Body of pancreas (tissue), 4 donors: ENCODE data around the gene RPS25. TPM values are rescaled to one million over a fixed set of nuclear protein-coding genes. Genes with fewer than 3 reads are reported as not detected.

Source experiments
- ATAC-seq: fragments of 150-250 bp; one replicate; pipeline ENCODE4 v1.9.1; 2016
- DNase-seq, 4 donors: peaks; one replicate each; pipeline ENCODE4 v3.0.0-alpha.2; 2019
- H3K27ac ChIP-seq, 4 donors: fragments of 200-600 bp; sonication (generic); 1 replicate in 3 of 4; 2 replicates in 1 of 4; pipeline versions ENCODE4 v1.5.1 to v1.6.1; 2016 to 2019; ENCODE audit warnings: mild to moderate bottlenecking in 1 of 4, mixed read lengths in 1 of 4, moderate library complexity in 1 of 4
- H3K27me3 ChIP-seq, 2 donors: fragments of 200-600 bp; sonication (generic); one replicate each; pipeline ENCODE4 v1.6.0; 2016; ENCODE audit warnings: mild to moderate bottlenecking in 1 of 2
- H3K36me3 ChIP-seq, 2 donors: fragments of 200-600 bp; sonication (generic); replicated peaks in 1 of 2; 2 replicates each; pipeline ENCODE4 v1.5.1; 2016; ENCODE audit warnings: low read depth in 2 of 2; ENCODE audit not compliant: insufficient read depth in 1 of 2
- H3K4me1 ChIP-seq: fragments of 200-600 bp; sonication (generic); one replicate; pipeline ENCODE4 v1.6.0; 2016
- H3K4me3 ChIP-seq, 2 donors: fragments of 200-600 bp; sonication (generic); 1 replicate in 1 of 2; 2 replicates in 1 of 2; pipeline ENCODE4 v1.5.1; 2016 to 2019
- H3K9me3 ChIP-seq, 3 donors: fragments of 200-600 bp; sonication (generic); 1 replicate in 2 of 3; 2 replicates in 1 of 3; pipeline ENCODE4 v1.5.1; 2016
- CTCF ChIP-seq, 7 experiments: fragments of 450-650 bp in 4 of 7; fragments of 200-600 bp in 3 of 7; sonication (generic) in 3 of 7; IDR thresholded peaks; one replicate each; pipeline ENCODE4 v1.5.1; 2016 to 2019; ENCODE audit warnings: antibody characterized with exemption in 7 of 7
- POLR2A ChIP-seq, 3 donors: fragments of 450-650 bp; IDR thresholded peaks; one replicate each; pipeline ENCODE4 v1.6.1; 2016; ENCODE audit warnings: antibody characterized with exemption in 3 of 3, mild to moderate bottlenecking in 2 of 3
- WGBS, 2 donors: methylation state at CpG; one replicate each; pipeline ENCODE4 v1.1.5; 2017; 5-methylcytosine and 5-hydroxymethylcytosine counted together
- intact Hi-C: fragments of 100-400 bp; cut with DNase I; formaldehyde crosslinking; loops from one replicate; pipeline ENCODE4 v1.15.1; 2023
- total RNA-seq, 2 donors: library from RNA; depleted of rRNA; stranded (reverse); fragments of >200 nt; gene quantifications; one replicate each; pipeline ENCODE4 v1.1.0, GENCODE V29; 2016

The RPS25 gene
- total RNA-seq, 2 donors from 2014 or later, result 824 to 1,261 TPM

- DNase-seq (no peak), ATAC-seq (no peak)
- no peaks in the 10 kb centered on the region for H3K27me3 ChIP-seq
- TF ChIP-seq CTCF (IDR thresholded peaks at IDR 0.05), result no peak
- no peak for TF ChIP-seq POLR2A (IDR thresholded peaks at IDR 0.05)
- H3K36me3 ChIP-seq, result peaks cover 0 to 9% of the 10 kb centered on the region in 2 donors
- no peak overlapping the region for H3K4me3 ChIP-seq
- intact Hi-C loops, result no loop called here
- no peaks in the 10 kb centered on the region for H3K4me1 ChIP-seq
- no peak overlapping the region for H3K27ac ChIP-seq
- no peaks in the 10 kb centered on the region for H3K9me3 ChIP-seq
- 87 to 95% methylated on average over 4 of the region's 4 CpGs for WGBS, 2 donors
Measured at GRCh38 chr11:119006656-119007055, 11.5 kb downstream of the RPS25 start.

- 75 to 89% methylated on average over 1 of the region's 1 CpG for WGBS, 2 donors
- no peak overlapping the region for H3K27ac ChIP-seq
- intact Hi-C loops, result no loop called here
- TF ChIP-seq CTCF (IDR thresholded peaks at IDR 0.05), result no peak
- no peak for TF ChIP-seq POLR2A (IDR thresholded peaks at IDR 0.05)
- no peaks in the 10 kb centered on the region for H3K9me3 ChIP-seq
- no peak for ATAC-seq
- peaks cover 0 to 5% of the 10 kb centered on the region in 2 donors for H3K36me3 ChIP-seq
- no peak overlapping the region for H3K4me3 ChIP-seq
- DNase-seq, result no peak
- peaks cover 16% of the 10 kb centered on the region for H3K4me1 ChIP-seq
- H3K27me3 ChIP-seq, result no peaks in the 10 kb centered on the region
Measured at GRCh38 chr11:119000906-119001305, 17.2 kb downstream of the RPS25 start.

- Histone ChIP-seq H3K27me3 (no peaks in the 10 kb centered on the region), H3K27ac (peak overlapping the region in 2 of 4 donors; percentile 73 to 76), H3K4me1 (peaks cover 16% of the 10 kb centered on the region), H3K9me3 (no peaks in the 10 kb centered on the region), H3K4me3 (no peak overlapping the region), H3K36me3 (peaks cover 0 to 5% of the 10 kb centered on the region in 2 donors)
- ATAC-seq (no peak), DNase-seq (no peak)
- TF ChIP-seq POLR2A (IDR thresholded peaks at IDR 0.05) (no peak), CTCF (IDR thresholded peaks at IDR 0.05) (no peak)
- WGBS, 2 donors, result 48 to 56% methylated on average over 6 of the region's 6 CpGs
- intact Hi-C loops, result no loop called here
Measured at GRCh38 chr11:118998822-118999221, 19.3 kb downstream of the RPS25 start.

- intact Hi-C loops, result no loop called here
- H3K4me3 ChIP-seq, result peak overlapping the region; percentile 9 to 50
- ATAC-seq, result peak; percentile 28
- DNase-seq, result no peak
- TF ChIP-seq POLR2A (IDR thresholded peaks at IDR 0.05) (no peak), CTCF (IDR thresholded peaks at IDR 0.05) (no peak)
- peaks cover 16% of the 10 kb centered on the region for H3K4me1 ChIP-seq
- whole genome bisulfite sequencing, 2 donors, result 2 to 13% methylated on average over 3 to 19 of the region's 19 CpGs
- H3K9me3 ChIP-seq, result no peaks in the 10 kb centered on the region
- H3K36me3 ChIP-seq, result peaks cover 0 to 5% of the 10 kb centered on the region in 2 donors
- H3K27ac ChIP-seq, result peak overlapping the region; percentile 45 to 76 (median 62)
- no peaks in the 10 kb centered on the region for H3K27me3 ChIP-seq
Measured at GRCh38 chr11:118998388-118998717, 19.8 kb downstream of the RPS25 start.

GRCh38 chr11:118997627-118998387, 20.3 kb downstream of the RPS25 start, which contains the start of gene CENATAC:
TSS of gene CENATAC (plus strand) at chr11:118998138. CDS start at chr11:118998198, 60 bp downstream.
- DNase-seq (peak; percentile 95 to 96 (median 96)), ATAC-seq (peak; percentile 99)
- Histone ChIP-seq H3K4me3 (peak within 1 kb of the TSS; percentile 9 to 50), H3K36me3 (peaks cover 0 to 5% of the 10 kb centered on the region in 2 donors), H3K9me3 (no peaks in the 10 kb centered on the region), H3K27ac (peak within 1 kb of the TSS; percentile 45 to 76 (median 62)), H3K4me1 (peaks cover 16% of the 10 kb centered on the region), H3K27me3 (no peaks in the 10 kb centered on the region)
- TF ChIP-seq CTCF (IDR thresholded peaks at IDR 0.05) (peak in 4 of 7 experiments; percentile 14 to 44 (median 26)), POLR2A (IDR thresholded peaks at IDR 0.05) (peak; percentile 24 to 70 (median 68))
- intact Hi-C loops, result no loop called here
- WGBS, 2 donors, result 0 to 4% methylated on average over 5 to 53 of the region's 54 CpGs
